Measurements from ENCODE around the gene ZBTB3.

- TF ChIP-seq CTCF (IDR thresholded peaks at IDR 0.05; ENCODE audit: low read depth, low read length, missing input control) (no peak), MAX (IDR thresholded peaks at IDR 0.05) (no peak), REST (IDR thresholded peaks at IDR 0.05) (no peak), YY1 (IDR thresholded peaks at IDR 0.05) (no peak), TAF1 (conservative IDR thresholded peaks at IDR 0.05) (no peak), RXRA (IDR thresholded peaks at IDR 0.05) (no peak), RAD21 (IDR thresholded peaks at IDR 0.05) (no peak), ATF3 (IDR thresholded peaks at IDR 0.05) (no peak), JUND (IDR thresholded peaks at IDR 0.05) (no peak), GABPA (IDR thresholded peaks at IDR 0.05 in 1 of 2, conservative IDR thresholded peaks at IDR 0.05 in 1 of 2) (no peak), NR2F2 (IDR thresholded peaks at IDR 0.05) (no peak)
Observed at GRCh38 chr11:62782753-62783152, 28.8 kb upstream of the ZBTB3 start.
